ENCODE data around the gene NUP85. TPM values are rescaled to one million over a fixed set of nuclear protein-coding genes. Genes with fewer than 3 reads are reported as not detected.
"Not testable (repeated sequence)": the region's sequence is repeated elsewhere in the genome, so short reads cannot be mapped to it uniquely, and the experiment has no call there.

The NUP85 gene
- total and polyA plus RNA-seq, 2 donors (not counting 3 experiments of a cell fraction or from before 2014, with no cell fraction given): 105 to 120 TPM

DNA sequence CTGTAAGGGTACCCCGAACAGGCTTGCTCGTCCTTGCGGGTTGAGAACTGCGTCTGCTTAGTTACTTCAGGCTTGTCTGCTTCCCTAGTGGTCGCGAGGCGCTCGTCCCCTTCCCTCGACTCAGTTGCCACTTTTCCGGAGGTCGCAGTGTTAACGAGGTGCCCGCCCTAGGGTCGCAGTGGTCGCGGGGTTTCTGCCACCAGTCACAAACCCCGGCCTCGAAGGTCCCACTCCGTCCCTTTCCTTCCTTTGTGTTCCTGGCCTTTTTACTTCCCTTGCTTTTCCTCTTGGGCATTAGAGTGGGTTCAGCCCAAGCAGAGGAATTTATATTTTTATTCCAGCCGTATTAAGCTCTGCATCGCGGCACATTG is 299 bp downstream of the NUP85 start:
- FAIRE-seq (no peak), DNase-seq (ENCODE audit: low read depth, low spot score) (no peak)
- Histone ChIP-seq H4K20me1 (replicated peaks; ENCODE audit: control insufficient read depth, extremely low read depth, insufficient read depth, low read length) (no peaks in the 10 kb centered on the region), H3K9me1 (replicated peaks; ENCODE audit: control insufficient read depth, extremely low read depth, insufficient read depth, low read length) (no peaks in the 10 kb centered on the region), H3K9me3 (replicated peaks; ENCODE audit: control insufficient read depth, insufficient read depth, low read length) (no peaks in the 10 kb centered on the region), H2AFZ (ENCODE audit: low read depth, low read length) (peak overlapping the region; percentile 91), H3K27ac (ENCODE audit: insufficient read depth, low read depth, low read length) (peak overlapping the region; percentile 90), H3K9ac (replicated peaks; ENCODE audit: extremely low read depth, insufficient read depth, low read length) (peak overlapping the region; percentile 96), H3K4me2 (ENCODE audit: insufficient read depth, low read length) (peak overlapping the region; percentile 83), H3K79me2 (ENCODE audit: control insufficient read depth, insufficient read depth, low read length) (peaks cover 31% of the 10 kb centered on the region), H3K4me1 (ENCODE audit: control insufficient read depth, extremely low read depth, insufficient read depth, low read length) (peaks cover 2% of the 10 kb centered on the region), H3K27me3 (ENCODE audit: control insufficient read depth in 2 of 2, insufficient read depth in 2 of 2, low read length in 2 of 2) (no peaks in the 10 kb centered on the region), H3K4me3 (replicated peaks in 1 of 3; ENCODE audit: insufficient read depth in 1 of 3, low read depth in 1 of 3, low read length in 3 of 3) (peak overlapping the region; percentile 58 to 91 (median 85)), H3K36me3 (ENCODE audit: control insufficient read depth in 2 of 2, extremely low read depth in 1 of 2, insufficient read depth in 2 of 2, low read length in 2 of 2) (peaks cover 0 to 3% of the 10 kb centered on the region in 2 experiments)
- BruUV-seq (replicated peaks): TSS peak; percentile 73
- POLR2A ChIA-PET: no interaction called here
- dilution Hi-C loops (cut with MboI; ENCODE audit: extremely low pct_ligation_motif_present, low sequenced_read_pairs) (no loop called here), intact Hi-C loops (cut with micrococcal nuclease) (loop anchor here (1.0 kb wide), 3 partner anchors 22 to 91 kb away; partner anchors contain the start of gene JPT1)
- CTCF ChIA-PET: interaction anchor here (1.0 to 9.1 kb wide), 8 partner anchors 34 to 244 kb away, joined by 3 to 257 read pairs (median 4); partner anchors contain the start of gene MRPL58
- TF ChIP-seq POLR2AphosphoS5 (IDR thresholded peaks at IDR 0.05; ENCODE audit: insufficient read depth, low read depth, low read length) (no peak), FOS (IDR thresholded peaks at IDR 0.05; ENCODE audit: borderline replicate concordance, insufficient read depth, low read length) (no peak), GATA2 (IDR thresholded peaks at IDR 0.05; ENCODE audit: insufficient read depth, insufficient read length, low read depth, low read length) (no peak), MYC (IDR thresholded peaks at IDR 0.05; ENCODE audit: low read depth, low read length) (no peak), POLR2A (IDR thresholded peaks at IDR 0.05; ENCODE audit: low read depth, low read length) (no peak), EZH2 (IDR thresholded peaks at IDR 0.05; ENCODE audit: borderline replicate concordance, low read depth, low read length, severe bottlenecking) (no peak), JUN (IDR thresholded peaks at IDR 0.05; ENCODE audit: borderline replicate concordance, insufficient read depth, insufficient read length, low read depth) (no peak)
- TF ChIP-seq, protein P1, sequence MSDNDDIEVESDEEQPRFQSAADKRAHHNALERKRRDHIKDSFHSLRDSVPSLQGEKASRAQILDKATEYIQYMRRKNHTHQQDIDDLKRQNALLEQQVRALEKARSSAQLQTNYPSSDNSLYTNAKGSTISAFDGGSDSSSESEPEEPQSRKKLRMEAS (IDR thresholded peaks at IDR 0.05; ENCODE audit: insufficient read depth, insufficient read length): no peak
- TF ChIP-seq, protein P2, sequence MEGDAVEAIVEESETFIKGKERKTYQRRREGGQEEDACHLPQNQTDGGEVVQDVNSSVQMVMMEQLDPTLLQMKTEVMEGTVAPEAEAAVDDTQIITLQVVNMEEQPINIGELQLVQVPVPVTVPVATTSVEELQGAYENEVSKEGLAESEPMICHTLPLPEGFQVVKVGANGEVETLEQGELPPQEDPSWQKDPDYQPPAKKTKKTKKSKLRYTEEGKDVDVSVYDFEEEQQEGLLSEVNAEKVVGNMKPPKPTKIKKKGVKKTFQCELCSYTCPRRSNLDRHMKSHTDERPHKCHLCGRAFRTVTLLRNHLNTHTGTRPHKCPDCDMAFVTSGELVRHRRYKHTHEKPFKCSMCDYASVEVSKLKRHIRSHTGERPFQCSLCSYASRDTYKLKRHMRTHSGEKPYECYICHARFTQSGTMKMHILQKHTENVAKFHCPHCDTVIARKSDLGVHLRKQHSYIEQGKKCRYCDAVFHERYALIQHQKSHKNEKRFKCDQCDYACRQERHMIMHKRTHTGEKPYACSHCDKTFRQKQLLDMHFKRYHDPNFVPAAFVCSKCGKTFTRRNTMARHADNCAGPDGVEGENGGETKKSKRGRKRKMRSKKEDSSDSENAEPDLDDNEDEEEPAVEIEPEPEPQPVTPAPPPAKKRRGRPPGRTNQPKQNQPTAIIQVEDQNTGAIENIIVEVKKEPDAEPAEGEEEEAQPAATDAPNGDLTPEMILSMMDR (IDR thresholded peaks at IDR 0.05; ENCODE audit: extremely low read depth in 1 of 2, insufficient read depth in 1 of 2, low read depth in 1 of 2, low read length in 2 of 2): no peak

DNA sequence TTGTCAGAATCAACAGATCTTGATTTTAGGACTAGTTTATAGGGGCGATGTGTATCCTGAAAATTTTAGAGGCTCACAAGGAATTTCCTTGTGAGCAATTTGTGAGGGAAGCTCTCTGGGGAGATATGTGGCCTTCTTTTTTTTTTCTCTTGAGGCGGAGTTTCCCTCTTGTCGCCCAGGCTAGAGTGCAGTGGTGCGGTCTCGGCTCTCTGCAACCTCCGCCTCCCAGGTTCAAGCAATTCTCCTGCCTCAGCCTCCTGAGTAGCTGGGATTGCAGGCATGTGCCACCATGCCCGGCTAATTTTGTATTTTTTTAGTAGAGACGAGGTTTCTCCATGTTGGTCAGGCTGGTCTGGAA is 1.6 kb downstream of the NUP85 start:
- Histone ChIP-seq H3K79me2 (ENCODE audit: control insufficient read depth, insufficient read depth, low read length) (peaks cover 31% of the 10 kb centered on the region), H3K4me2 (ENCODE audit: insufficient read depth, low read length) (peak overlapping the region; percentile 83)
- FAIRE-seq; H3K9me1 ChIP-seq (replicated peaks; ENCODE audit: control insufficient read depth, extremely low read depth, insufficient read depth, low read length); BruUV-seq (replicated peaks); H4K20me1 ChIP-seq (replicated peaks; ENCODE audit: control insufficient read depth, extremely low read depth, insufficient read depth, low read length); H3K4me3 ChIP-seq (replicated peaks in 1 of 3; ENCODE audit: insufficient read depth in 1 of 3, low read depth in 1 of 3, low read length in 3 of 3); DNase-seq (ENCODE audit: low read depth, low spot score); H3K36me3 ChIP-seq (ENCODE audit: control insufficient read depth in 2 of 2, extremely low read depth in 1 of 2, insufficient read depth in 2 of 2, low read length in 2 of 2); H2AFZ ChIP-seq (ENCODE audit: low read depth, low read length); dilution Hi-C loops (cut with MboI; ENCODE audit: extremely low pct_ligation_motif_present, low sequenced_read_pairs); intact Hi-C loops (cut with micrococcal nuclease); H3K9me3 ChIP-seq (replicated peaks; ENCODE audit: control insufficient read depth, insufficient read depth, low read length); H3K27me3 ChIP-seq (ENCODE audit: control insufficient read depth in 2 of 2, insufficient read depth in 2 of 2, low read length in 2 of 2); H3K4me1 ChIP-seq (ENCODE audit: control insufficient read depth, extremely low read depth, insufficient read depth, low read length); H3K27ac ChIP-seq (ENCODE audit: insufficient read depth, low read depth, low read length); H3K9ac ChIP-seq (replicated peaks; ENCODE audit: extremely low read depth, insufficient read depth, low read length): not testable (repeated sequence)
- CTCF ChIA-PET: interaction anchor here (1.3 to 9.1 kb wide), 3 partner anchors 91 to 147 kb away, joined by 3 to 257 read pairs (median 6); no protein-coding TSS in a partner anchor
- POLR2A ChIA-PET: interaction anchor here (0.6 kb wide), 1 partner anchor 18 kb away, joined by 3 read pairs; no protein-coding TSS in a partner anchor
